ENCODE results near the gene FERD3L. TPM values are rescaled to one million over a fixed set of nuclear protein-coding genes. Genes with fewer than 3 reads are reported as not detected.

FERD3L gene
- total and polyA plus RNA-seq, 2 of the 8 experiments (the other 6 are each of a cell fraction or from before 2014, with no cell fraction given), result not detected

DNA sequence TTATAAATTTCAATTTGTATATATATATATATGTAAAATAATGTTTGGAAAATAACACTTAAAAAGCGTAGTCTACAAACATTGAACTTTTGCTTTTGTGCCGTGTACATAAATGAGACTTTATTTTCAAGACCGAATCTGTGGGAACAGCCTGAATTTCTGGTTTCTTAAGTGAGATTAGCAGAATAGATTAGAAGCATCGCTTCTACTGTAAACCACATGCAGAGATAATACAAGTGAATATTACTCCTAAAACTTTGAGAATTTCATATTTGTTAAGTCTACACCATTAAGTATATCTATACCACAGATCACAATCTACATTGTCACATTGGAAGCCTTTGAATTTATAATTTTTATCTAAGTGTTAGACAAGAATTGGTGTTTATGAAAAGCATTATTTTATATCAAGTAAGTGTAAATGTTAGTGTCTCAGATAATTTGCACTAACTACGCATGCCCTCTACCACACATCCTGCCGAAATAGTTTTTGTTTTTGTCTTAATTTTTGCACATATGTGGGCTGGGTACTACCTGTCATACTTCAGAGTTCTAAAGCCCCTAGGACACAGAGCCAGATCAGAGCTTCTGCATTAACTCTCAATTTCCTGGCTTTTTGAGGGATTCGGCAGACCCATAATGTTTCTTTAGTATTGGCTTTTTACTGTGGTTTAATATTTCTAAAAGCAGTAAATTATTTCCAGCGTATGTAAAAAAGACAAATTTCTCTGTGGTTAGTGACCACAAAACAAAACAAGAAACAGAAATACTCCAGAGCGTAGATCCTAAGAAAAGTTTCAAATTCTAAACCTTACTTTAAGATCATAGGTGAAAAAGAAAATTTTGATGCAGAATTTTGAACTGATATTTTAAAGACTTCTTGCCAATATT lies 47.8 kb downstream of the FERD3L start:
- no peaks in the 10 kb centered on the region for H3K79me1 ChIP-seq (ENCODE audit: low read depth, low read length)
- H3K4ac ChIP-seq (replicated peaks; ENCODE audit: insufficient read length, low read depth, low read length), result no peak overlapping the region
- H2BK20ac ChIP-seq (ENCODE audit: low read length), result no peak overlapping the region
- H4K5ac ChIP-seq (ENCODE audit: insufficient read length, low read depth, low read length), result no peak overlapping the region
- no peak overlapping the region for H2AK5ac ChIP-seq (ENCODE audit: low read depth, low read length)
- H3K56ac ChIP-seq (replicated peaks; ENCODE audit: insufficient read length, low read depth, low read length), result no peak overlapping the region
- no peak overlapping the region for H3K23ac ChIP-seq (ENCODE audit: insufficient read length)
- H2BK120ac ChIP-seq (replicated peaks; ENCODE audit: low read depth, low read length), result no peak overlapping the region
- H3K79me2 ChIP-seq (ENCODE audit: control insufficient read depth in 1 of 2, insufficient read depth in 2 of 2, low read length in 2 of 2), result no peaks in the 10 kb centered on the region
- H3K4me1 ChIP-seq (replicated peaks in 1 of 4; ENCODE audit: control insufficient read depth in 3 of 4, insufficient read depth in 4 of 4, low read length in 3 of 4), result peaks cover 0 to 6% (median 5%) of the 10 kb centered on the region in 4 experiments; a peak in 3 of 7 replicates
- no peak overlapping the region for H3K4me3 ChIP-seq (ENCODE audit: extremely low read depth in 1 of 4, insufficient read depth in 2 of 4, low read depth in 3 of 4, low read length in 4 of 4)
- no peak overlapping the region for H4K91ac ChIP-seq (replicated peaks; ENCODE audit: insufficient read length, low read length)
- H4K20me1 ChIP-seq (replicated peaks in 1 of 2; ENCODE audit: control insufficient read depth in 1 of 2, insufficient read depth in 2 of 2, low read length in 2 of 2), result no peaks in the 10 kb centered on the region
- no peak for TF ChIP-seq CREB1 (IDR thresholded peaks at IDR 0.05)
- no peak for TF ChIP-seq TAF1 (IDR thresholded peaks at IDR 0.05; ENCODE audit: low read depth, low read length)
- no peak for TF ChIP-seq RNF2 (IDR thresholded peaks at IDR 0.05; ENCODE audit: borderline replicate concordance, low read depth, low read length, missing control alignments, poor library complexity, severe bottlenecking)
- TF ChIP-seq CEBPB (IDR thresholded peaks at IDR 0.05; ENCODE audit: low read depth, low read length), result no peak
- TF ChIP-seq RAD21 (IDR thresholded peaks at IDR 0.05 in 1 of 2, conservative IDR thresholded peaks at IDR 0.05 in 1 of 2; ENCODE audit: low read depth in 2 of 2, low read length in 2 of 2), result no peak
- TF ChIP-seq TBP (IDR thresholded peaks at IDR 0.05; ENCODE audit: low read depth, low read length), result no peak
- no peak for TF ChIP-seq RFX5 (IDR thresholded peaks at IDR 0.05; ENCODE audit: borderline replicate concordance, low read depth, low read length)
- no peak for TF ChIP-seq CBX5 (IDR thresholded peaks at IDR 0.05; ENCODE audit: low read depth, low read length)
- H3K14ac ChIP-seq (ENCODE audit: insufficient read length), result no peak overlapping the region
- no peak overlapping the region for H2BK15ac ChIP-seq (ENCODE audit: low read length)
- ChIA-PET CTCF (ENCODE audit: partially characterized antibody) (interaction anchor here (1.0 kb wide), 1 partner anchor 27 kb away, joined by 4 read pairs; no protein-coding TSS in a partner anchor), POLR2A (ENCODE audit: partially characterized antibody) (no interaction called here)
- H2AFZ ChIP-seq (ENCODE audit: low read length), result no peak overlapping the region
- no peak overlapping the region for H2BK12ac ChIP-seq (ENCODE audit: low read depth, low read length)
- DNase-seq (ENCODE audit: low read depth in 1 of 2, low spot score in 2 of 2), result no peak
- FAIRE-seq, result no peak
- no peaks in the 10 kb centered on the region for H3K9me3 ChIP-seq (ENCODE audit: insufficient read depth in 2 of 2, low read depth in 1 of 2, low read length in 1 of 2)
- H3K4me2 ChIP-seq (ENCODE audit: insufficient read depth in 1 of 2, low read depth in 2 of 2, low read length in 2 of 2), result no peak overlapping the region
- no peaks in the 10 kb centered on the region for H3K23me2 ChIP-seq (ENCODE audit: low read depth, low read length)
- H4K8ac ChIP-seq (ENCODE audit: extremely low read depth, insufficient read depth, low read length), result no peak overlapping the region
- H2BK5ac ChIP-seq (ENCODE audit: low read depth, low read length), result no peak overlapping the region
- no peak overlapping the region for H3K27ac ChIP-seq (ENCODE audit: low read depth, low read length)
- H3K27me3 ChIP-seq (replicated peaks in 1 of 4; ENCODE audit: control insufficient read depth in 3 of 4, extremely low read depth in 1 of 4, insufficient read depth in 3 of 4, low read length in 3 of 4), result 0 out of 7 replicates have a peak, but pooled peaks cover 0 to 3% (median 0%) of the 10 kb centered on the region in 4 experiments
- 88% methylated on average over 9 of the region's 9 CpGs; no CpG with 5 or more reads in 1 of the 2 experiments for WGBS, 2 experiments (ENCODE audit: extremely low coverage in 1 of 2, insufficient coverage in 1 of 2, insufficient read length in 1 of 2, insufficient replicate concordance in 2 of 2, low coverage in 1 of 2, low lambda C conversion rate in 2 of 2, missing lambda C conversion rate in 1 of 2)
- no peak overlapping the region for H3K18ac ChIP-seq (ENCODE audit: extremely low read depth, low read length)
- no peak overlapping the region for H3K9ac ChIP-seq (replicated peaks in 1 of 4; ENCODE audit: extremely low read depth in 1 of 4, low read depth in 3 of 4, low read length in 3 of 4)
- no peaks in the 10 kb centered on the region for H3K36me3 ChIP-seq (ENCODE audit: control insufficient read depth in 2 of 4, insufficient read depth in 4 of 4, low read length in 3 of 4)

All from H1 (cell line).